GM13976 (cell line): Measurements from ENCODE around the gene SMTNL2.
A peak's percentile ranks its signal among the peaks of the same experiment; 100 is the strongest.

Experiments
- DNase-seq: peaks from one replicate; pipeline ENCODE4 v3.0.0; 2012; ENCODE audit warnings: low spot score
- CTCF ChIP-seq: IDR thresholded peaks from 2 replicates; pipeline ENCODE4 v1.5.1; 2012; ENCODE audit warnings: borderline replicate concordance, mild to moderate bottlenecking; ENCODE audit not compliant: insufficient read depth; ENCODE audit errors: extremely low read depth, missing control alignments, control extremely low read depth
- in situ Hi-C: fragments of 300-500 bp; cut with MboI; formaldehyde crosslinking; loops from one replicate; pipeline ENCODE4 v1.12.0; 2022; ENCODE audit warnings: low sequenced_read_pairs, mixed read lengths, inconsistent platforms; ENCODE audit not compliant: unreplicated experiment

SMTNL2 gene

GRCh38 chr17:4550534-4551039, 33.7 kb upstream of the SMTNL2 start:
- no peak for DNase-seq
- in situ Hi-C loops = no loop called here
- TF ChIP-seq CTCF = no peak

DNA sequence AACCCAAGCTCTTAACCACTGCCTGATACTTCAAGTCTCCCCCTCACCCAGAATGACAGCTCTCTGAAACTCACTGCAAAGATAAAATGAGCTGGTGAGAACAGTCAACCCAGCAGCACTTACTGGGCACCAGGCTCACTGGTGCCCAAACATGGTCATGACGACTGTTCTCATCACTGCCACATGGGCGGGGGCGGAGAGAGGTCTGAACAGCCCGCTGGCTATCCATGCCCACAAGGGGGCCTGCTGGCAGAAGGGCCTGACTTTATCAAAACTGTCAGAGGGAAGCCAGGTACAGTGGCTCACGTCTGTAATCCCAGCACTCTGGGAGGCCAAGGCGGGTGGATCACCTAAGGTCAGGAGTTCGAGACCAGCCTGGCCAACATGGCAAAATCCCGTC, 33.2 kb upstream of the SMTNL2 start:
- in situ Hi-C loops = no loop called here
- no peak for TF ChIP-seq CTCF
- no peak for DNase-seq

GRCh38 chr17:4551796-4552525, 32.4 kb upstream of the SMTNL2 start:
- no peak for TF ChIP-seq CTCF
- DNase-seq = no peak
- in situ Hi-C loops = no loop called here

DNA sequence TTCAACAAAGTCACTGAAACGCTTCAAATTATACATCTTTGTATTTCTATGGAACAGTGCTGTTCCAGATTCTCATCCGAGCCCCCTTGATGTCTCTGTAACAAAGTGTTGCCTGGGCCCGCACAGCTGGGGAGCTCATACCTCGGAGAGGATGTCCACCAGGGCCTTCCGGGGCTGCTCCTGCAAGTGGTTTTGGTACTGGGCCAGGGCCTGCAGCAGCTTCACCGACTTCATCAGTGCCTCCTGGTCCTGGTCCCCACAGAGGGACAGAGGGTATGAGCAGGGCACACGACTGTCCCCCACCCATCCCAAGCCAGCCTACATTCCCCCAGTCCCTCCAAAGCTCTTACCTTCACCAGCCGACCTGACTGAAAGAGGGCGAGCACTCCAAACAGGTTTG, 30.7 kb upstream of the SMTNL2 start:
- no peak for DNase-seq
- no peak for TF ChIP-seq CTCF
- in situ Hi-C loops = no loop called here

DNA sequence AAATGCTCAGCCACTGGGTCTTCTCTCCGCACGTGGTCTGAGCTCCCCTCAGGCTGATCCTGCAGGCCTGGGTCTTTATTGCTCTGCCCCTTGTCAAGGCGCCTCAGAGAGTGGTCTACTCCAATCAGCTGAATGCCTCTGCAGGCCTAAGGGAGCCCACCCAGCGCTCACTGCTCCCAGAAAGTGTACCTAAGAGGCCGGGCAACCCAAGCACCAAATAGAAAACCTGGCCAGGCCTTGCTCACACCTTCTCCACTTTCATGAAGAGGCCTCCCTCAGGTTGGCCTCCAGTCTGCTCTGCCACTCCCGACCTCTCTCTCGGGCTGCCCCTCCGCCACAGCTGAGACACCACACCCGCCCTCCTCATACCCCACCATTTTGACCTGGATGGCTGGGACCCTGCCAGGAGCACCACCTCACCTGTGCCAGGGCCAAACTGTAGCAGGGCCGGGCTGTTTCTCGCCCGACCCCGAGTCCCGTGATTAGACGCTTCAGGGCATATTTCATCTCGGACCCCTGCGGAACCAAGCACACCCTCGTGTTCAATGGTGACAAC, 29.8 kb upstream of the SMTNL2 start:
- in situ Hi-C loops = no loop called here
- no peak for DNase-seq
- no peak for TF ChIP-seq CTCF

- DNase-seq = peak; percentile 100
- TF ChIP-seq CTCF = no peak
- in situ Hi-C loops = no loop called here
These were observed 29.1 kb upstream of the SMTNL2 start, which contains the start of gene MYBBP1A for GRCh38 chr17:4554997-4555799. Gene MYBBP1A (minus strand): TSS chr17:4555384. CDS start chr17:4555324, 60 bp downstream.
